Astrocyte of the hippocampus (primary cell): Measurements from ENCODE around the gene PYGO2.

Experiments used
- DNase-seq: peaks from one replicate; pipeline ENCODE4 v3.0.0; 2011; ENCODE audit warnings: low read depth, low spot score

The PYGO2 gene

DNA sequence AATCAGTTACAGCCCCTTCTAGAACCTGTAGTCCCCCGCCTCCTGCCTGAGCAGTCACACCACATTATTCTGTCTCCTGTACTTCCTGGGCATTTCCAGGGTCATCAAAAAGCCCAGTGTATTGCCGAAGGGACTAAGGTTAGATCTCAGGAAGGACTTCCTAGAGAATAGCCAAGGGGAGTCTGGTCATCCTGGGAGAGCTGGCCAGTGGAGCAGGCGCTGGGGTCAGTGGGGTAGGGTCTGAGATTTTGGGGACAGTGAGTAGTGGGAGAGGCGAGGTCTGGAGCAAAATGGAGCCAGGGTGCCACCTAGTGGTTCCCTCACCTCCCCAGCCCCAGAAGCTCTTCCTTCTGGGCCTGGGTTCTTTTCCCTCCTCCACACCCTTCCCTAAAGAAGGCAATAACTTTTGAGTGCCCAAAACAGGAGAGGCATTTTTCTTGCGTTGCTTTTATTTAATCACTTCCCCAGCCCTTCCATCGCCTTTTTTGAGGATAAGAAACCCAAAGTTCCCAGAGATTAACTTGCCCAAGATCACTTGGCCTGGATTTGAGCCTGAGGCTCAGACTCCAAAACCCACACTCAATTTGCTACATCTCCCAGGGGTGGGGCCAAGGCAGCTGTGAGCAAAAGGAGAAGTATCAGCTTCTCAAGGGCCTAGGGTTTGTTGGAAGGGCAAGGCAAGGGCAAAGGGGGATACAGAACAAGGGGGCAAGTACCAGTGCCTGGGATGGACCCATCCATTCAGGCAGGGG, 17.8 kb downstream of the PYGO2 start:
- DNase-seq = peak; percentile 52

DNA sequence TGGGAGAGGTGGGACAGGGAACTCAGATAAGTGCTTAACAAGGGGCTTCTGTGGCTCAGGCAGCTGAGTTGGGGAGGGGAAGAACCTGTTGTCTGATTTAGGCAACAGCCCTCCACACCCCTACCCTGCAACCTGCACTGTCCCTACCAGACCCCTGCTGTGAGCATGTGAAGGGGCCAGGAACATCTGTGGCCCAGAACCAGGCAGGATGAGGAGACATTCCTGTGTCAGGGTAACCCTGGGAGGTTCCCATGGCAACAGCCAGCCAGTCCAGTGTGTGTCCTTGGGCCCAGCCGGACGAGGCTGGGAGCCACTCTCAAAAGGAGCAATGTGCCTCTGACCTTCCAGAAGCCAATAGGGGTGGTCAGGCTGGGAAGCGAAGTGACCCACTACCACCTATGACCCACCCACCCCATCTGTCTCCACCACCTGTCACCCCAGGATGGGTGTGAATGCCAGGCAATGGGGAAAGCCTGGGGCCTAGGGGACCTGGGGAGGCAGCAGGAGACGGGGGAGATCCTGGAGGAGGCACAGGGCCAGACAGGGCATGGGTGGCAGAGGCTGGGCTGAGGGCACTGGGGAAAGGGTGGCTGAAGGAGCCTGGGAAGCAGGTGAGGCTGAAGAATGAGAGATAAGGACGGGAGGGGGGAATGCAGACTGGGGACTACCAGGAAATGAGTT, 20.1 kb downstream of the PYGO2 start:
- peak; percentile 27 for DNase-seq

DNA sequence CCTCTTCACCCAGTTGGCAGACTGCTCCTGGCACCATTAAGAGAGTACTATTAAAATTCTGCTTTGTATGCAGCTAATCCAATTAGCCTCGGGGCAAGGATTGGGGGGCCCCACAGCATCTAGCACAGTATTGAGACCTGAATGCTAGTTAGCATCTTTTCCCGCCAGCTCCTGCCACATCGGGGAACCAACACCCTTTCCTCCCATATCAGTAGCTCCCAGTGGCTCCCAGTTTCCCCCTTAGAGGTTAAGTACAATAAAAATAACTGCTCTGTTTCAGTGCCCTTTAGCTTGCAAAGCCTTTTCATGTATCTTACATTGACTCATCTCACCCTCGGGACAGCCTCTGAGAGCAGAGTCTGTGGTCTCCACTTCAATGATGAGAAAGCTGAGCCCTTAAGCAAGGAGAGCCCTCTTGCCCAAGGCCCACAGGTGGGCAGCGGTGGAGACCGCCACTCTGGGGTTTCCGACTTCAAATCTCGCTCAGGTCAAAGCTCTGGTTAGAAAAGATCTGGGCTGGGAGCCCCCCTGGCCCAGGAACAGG, 20.9 kb downstream of the PYGO2 start:
- DNase-seq = no peak

DNA sequence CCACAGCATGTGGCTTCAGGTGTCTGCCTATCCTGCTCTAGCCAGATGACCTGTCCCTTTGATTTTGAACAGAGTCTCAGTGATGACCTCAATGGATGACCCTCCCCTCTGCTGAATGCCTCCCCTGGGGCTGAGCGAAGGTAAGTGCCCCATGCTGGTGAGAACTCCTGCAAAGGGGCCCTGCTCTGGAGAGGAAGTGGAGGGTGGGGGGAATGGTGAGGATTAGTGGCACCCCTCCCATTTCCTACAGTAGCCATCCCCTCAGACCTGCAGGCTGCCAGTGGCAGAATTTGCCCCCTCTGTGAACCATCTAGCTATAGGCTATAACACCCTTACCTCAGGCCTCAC, 21.4 kb downstream of the PYGO2 start:
- no peak for DNase-seq

DNA sequence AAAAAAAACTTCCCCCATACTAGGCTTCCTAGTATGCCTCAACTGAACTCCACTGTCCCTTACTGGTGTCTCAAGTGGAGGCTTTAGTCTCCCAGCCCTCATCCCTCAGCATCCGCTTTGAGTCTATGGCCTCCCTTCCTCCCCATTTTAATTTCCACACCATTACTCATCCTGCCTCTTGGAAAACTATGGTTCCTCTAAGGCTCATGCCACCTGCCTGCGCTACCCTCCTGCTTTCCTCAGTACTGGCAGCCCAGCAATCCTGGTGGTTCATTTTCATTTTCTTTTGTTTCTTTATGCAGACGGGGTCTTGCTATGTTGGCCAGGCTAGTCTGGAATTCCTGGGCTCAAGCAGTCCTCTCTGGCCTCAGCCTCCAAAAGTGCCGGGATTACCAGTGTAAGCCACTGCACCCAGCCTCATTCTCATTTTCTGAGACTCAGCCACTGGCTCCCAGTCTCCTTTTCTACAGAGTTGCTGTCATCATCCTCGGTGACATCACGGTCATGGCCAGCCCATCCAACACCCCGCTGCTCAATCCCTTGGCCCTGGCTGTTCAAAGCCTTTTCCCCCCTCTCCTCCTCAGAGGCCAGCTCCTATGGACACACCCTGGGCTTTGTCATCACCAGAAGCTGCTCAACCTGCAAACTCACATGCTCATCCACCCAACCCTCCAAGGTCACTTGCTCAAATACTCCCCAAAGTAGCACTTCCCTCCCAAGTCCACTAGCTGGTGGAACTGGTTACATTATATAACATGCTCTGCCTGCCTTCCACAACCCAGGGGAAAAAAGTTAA, 22.8 kb downstream of the PYGO2 start:
- no peak for DNase-seq

DNA sequence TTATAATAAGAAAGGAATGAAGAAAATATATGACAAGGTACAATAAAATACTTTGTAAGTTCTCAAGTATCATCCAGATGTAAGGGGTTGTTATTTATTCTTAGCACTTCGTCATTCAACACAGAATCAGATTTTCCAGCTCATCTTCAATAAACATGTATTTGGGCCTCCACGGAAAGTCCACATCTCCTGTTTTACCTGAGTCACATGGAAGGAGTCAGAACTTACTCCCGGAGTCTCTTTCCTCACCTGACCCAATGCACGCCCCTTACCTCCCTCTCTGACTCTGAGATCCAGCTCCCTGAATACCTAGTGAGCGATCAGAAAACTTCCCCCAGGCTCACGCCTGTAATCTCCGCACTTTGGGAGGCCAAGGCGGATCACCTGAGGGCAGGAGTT, 23.6 kb downstream of the PYGO2 start:
- DNase-seq = no peak

DNA sequence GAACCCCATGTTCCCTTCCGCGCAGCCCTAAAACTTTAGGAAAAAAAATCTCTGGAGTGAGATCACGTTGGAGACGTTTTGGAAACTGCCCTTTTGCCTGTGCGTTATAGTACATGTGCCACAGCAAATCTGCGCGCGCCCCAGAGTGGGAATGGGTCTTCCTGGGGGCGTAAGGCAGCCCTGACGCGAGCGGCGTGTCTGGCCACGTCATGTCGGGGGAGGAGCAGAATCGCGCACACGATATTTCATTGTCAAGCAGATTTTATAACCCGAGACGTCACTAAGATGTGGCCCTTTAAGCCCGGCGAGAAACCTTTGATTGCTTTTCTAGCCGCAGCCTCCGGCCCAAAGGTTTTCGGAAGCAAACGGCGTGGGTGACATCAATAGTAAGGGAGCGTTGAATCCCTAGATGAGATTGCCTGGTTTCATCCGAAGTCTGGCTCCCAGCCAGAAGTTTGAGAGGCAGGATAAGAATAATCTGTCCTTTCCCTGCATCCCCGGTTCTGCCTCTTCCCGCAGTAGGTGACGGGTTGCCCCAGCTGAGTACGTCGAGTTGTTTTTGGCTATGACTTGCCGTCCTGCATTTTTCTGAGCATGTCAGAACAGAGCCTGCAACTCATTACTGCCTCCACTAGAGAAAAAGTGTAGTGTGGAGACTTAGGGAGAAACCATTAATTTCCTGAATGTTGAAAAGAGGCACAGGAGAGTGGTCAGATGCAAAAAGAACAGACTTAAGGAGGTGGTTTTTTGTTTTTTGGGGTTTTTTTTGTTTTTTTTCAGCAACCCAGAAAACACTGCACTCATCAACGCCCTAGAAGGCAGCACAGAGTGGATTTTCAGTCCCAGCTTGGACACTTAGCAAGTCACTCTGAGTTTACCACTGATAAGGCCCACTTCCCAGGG, 24.2 kb downstream of the PYGO2 start:
- DNase-seq = peak; percentile 97

DNA sequence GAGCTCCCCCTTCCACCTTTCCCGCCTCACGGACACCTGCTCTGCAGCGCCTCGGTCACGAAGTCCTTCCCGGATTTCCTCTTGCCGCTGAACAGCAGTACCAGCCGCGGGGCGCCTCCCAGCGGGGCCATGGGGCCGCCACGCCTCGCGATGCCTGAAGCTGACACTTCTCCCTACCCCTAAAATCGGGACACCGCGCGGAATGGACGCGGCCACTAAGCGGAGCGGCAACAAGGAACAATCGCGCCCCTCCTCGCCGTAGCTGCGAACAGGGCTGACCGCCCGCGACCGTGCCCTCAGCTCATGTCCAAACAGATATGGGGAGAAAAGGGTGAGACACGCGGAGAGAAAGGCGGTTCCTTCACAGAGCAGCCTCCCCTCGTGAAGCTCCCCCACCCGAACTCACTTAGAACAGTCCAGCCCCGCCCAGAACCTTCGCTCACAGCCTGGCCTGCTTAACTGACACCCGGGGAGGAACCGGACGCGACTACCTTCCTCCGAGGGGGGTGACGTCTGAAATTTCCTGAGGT, 25.0 kb downstream of the PYGO2 start, which contains the start of gene PMVK:
Gene PMVK, minus strand, starts transcription at position 165 of the 530 bp plus-strand sequence. Its CDS starts 34 bp downstream, at position 131.
- peak; percentile 97 for DNase-seq

DNA sequence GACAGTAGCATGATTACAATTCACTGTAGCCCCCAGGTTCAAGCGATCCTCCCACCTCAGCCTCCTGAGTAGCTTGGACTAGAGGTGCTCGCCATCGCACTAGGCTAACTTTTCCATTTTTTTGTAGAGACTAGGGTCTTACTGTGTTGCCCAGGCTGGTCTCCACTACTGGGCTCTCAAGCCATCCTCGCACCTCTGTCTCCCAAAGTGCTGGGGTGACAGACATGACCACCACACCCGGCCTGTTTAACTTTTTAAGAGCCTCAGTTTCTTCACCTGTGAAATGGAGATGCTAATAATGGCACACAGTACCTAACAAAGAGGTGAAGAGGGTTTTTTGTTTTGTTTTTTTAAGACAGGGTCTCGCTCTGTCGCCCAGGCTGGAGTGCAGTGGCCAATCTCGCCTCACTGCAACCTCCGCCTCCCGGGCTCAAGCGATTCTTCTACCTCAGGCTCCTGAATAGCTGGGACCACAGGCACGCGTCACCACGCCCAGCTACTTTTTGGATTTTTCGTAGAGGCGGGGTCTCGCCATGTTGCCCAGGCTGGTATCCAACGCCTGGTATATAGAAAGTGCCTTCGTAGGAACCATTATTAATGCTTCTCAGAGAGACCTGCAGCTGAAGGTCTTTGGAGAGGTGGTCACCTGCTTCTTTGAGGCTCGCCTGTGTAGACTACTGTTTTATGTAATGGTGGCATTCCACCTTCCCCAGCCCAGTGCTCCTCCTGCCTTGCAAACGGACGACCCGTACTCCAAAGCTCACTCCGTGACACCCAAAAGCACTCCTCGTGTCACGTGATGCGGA, 25.6 kb downstream of the PYGO2 start:
- DNase-seq = no peak

DNA sequence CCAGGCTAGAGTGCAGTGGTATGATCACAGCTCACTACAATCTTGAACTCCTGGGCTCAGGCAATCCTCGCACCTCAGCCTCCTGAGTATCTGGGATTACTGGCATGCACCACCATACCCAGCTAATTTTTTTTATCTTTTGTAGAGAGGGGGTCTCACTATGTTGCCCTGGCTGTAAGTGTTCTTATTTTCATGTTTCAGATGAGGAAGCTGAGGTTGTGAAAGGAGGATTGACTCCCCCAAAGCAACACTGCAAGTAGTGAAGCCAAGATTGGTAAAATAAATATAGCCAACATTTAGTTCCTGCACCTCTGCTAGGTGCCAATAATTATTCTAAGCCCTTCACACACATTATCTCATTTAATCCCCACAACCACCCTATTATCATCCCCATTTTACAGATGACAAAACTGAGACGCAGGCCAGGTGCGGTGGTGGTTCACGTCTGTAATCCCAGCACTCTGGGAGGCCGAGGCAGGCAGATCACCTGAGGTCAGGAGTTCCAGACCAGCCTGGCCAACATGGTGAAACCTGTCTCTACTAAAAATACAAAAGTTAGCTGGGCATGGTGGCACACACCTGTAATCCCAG, 27.1 kb downstream of the PYGO2 start:
- DNase-seq = no peak

DNA sequence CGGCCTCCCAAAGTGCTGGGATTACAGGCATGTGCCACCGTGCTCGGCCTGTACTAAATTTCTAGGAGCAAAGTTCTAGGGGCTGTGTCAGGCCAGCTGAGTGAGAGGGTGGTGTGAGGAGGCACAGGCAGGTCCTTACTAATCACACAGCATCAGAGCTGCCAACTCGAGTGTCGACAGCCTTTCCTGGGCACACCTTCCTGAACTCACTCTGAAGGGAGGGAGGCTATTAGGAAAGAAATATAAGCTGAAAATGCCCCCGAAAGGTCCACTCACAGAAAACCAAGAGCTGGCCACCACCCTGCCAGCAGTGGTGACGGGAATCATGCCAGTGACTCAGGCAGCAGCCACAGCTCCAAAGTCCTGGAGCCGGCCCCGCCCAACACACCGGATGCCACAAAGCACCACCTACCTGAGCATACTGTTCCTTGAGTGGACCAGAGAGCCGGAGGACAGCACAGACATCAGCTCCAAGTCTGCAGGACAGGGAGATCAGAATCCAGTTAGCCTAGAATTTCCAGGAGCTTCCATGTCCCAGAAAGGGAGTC, 29.6 kb downstream of the PYGO2 start:
- peak; percentile 61 for DNase-seq

DNA sequence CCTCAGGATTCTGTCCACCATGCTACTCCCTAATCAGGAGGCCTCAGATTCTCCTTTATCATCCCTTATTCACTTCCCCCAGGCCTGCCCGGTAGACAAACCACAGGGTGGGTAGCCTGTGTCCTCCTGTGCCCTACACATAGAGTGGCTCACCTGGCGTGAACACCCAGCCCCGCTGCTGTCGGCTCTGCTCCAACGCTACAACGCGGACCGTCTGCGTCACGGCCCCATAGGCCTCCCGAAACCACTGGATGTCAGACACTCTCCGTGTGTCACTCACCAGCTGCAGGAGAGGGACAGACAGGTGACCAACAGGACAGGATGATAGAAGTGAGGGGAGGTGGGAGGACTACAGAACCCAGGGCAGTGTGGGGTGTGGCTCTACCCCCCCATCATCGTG, 35.4 kb downstream of the PYGO2 start:
- DNase-seq = no peak

DNA sequence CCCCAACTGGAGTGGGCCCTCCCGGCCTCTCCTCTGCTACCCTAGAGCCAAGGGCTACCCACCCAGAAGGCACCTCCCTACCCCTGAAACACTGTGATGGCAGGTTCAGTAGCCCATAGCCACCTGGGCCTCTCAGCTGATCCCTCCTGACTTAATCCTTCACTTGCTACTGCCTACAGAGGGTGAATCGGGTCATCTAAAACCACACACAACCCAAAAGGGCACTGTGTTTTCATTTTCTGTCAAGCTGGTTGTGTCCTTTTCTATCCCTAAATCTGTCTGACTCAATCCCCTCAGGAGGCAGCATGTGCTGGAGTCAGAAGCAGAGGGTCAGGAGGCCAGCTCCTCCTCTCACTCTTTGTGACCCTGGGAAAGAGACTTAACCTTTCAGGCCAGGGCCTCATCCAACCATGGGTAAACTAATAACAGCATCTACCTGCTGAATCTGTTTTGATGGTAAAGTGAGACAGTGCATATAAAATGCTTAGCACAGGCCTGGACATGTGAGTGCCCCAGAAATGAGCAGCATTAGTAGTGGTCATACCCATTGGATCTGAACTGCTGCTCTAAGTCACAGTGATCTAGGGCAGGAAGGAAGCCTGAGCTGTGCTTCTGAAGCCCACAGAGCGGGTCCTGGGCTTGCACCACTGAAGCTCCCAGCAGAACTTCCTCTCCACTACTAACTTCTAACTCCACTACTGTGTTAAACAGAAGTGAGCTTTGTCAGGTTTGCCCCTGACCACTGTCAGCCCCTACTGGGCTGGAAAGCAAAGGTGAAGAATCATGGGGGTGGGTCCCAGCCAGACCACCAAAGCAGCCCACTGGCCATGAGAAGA, 36.0 kb downstream of the PYGO2 start:
- DNase-seq = no peak

DNA sequence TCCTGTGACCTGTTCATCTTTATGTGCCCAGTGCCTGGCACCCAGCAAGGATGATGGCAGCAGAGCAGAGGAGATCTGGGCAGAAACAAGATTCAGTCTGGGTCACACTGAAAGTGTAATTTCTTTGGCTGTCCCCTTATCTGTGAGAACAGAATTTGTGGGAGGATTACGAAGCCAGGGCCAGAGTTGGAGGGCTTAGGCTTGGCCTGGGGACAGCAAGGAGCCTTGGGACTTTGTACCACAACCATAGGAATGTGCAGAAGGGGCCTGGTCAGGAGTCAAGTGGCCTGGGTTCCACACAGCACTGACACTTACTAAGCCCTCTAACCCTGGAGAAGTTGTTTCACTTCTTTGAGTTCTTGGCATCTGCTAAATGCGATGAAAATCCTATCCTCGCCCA, 37.9 kb downstream of the PYGO2 start:
- DNase-seq = no peak

DNA sequence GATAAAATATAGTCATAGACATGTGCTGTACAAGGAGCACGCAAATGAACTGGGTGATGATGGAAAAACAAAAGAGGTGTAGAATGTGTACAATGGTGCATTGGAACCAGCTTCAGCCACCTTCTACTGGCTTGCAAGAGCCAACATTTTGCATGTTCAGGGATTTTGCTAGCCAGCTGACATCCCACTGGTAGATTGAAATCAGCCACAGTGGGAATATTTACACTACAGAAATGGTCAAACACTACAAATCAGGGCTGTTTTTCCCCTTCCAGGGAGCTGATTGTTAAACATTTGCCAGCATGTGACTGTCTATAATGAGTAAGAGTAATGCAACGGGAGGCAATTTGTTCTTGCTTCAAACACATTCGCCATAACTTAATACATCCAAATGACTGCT, 48.3 kb downstream of the PYGO2 start:
- DNase-seq = no peak

DNA sequence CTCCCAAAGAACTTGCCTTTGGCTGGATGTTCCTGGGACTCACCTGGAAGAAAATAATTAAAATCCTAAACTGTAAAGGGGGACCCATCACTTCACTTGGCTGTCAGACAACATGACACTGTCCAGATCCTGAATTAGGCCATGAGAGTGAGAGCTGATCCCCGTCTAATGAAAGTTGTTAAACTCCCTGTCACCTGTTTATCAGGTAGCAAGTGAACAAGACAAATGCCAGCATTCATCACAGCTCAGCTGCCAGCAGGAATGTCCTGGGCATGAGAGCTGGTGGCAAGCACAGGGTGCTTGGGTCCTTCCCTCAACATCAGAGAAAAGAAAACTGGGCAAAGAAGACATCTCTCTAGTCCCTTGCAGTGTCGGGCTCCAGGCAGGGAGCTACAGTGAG, 48.8 kb downstream of the PYGO2 start:
- no peak for DNase-seq

DNA sequence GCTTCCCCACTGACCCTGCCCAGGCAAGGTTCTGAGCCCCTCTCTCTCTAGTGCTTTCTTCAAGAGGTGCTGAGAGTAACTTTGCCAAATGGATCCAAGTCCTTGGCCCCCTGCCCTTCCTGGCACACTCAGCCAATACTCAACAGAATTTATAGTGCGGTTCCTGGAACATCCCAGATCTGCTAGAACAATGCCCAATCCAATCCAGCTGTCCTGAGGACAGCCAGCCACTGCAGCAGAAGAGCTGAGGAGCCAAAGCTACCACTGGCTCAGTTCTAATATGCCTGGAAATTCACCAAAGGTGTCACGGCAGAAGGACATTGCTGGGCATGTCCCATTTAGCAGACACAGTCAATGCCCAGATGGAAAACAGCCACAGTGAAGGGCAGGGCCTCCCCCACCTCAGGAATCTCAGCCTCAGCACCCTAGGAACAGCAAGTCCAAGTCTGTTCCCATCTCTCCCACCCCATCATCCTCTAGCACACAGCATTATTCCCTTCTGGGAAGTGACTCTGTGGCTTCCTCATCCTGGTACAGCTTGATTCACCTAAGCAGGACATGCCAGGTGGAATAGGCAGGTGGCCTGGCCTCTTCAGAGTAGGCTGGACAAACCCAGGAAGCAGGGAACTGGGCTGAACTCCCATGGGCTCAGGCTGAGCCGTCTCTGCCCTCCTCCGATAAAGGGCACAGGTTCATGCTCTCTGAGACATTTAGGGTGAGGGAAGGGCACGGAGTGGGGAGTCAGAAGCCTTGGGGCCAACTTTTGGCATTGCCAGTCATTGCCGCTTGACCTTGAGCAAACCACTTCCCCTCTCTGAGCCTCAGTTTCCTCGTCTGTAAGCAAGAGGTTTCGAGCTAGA, 49.7 kb downstream of the PYGO2 start:
- no peak for DNase-seq

DNA sequence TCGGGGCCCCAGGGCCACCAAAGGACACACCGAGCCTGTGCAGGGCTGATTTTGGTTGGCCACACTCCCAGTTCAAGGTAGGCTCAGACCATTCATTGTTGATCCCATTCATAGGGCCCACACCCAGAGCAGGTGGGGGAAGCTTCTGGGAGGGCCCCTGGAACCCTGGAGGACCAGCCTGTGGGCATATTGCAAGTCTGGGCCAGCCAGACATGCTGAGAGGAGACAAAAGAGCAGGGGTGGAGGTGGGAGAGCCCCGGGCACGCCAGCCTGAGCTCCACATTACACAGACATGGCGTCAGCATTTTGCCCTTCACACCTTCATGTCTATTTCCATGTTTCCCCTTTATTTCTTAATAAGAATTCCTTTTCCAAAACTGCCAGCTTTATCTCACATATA, 50.7 kb downstream of the PYGO2 start:
- DNase-seq = no peak
